ENCODE data around the gene KLHL29.

DNA sequence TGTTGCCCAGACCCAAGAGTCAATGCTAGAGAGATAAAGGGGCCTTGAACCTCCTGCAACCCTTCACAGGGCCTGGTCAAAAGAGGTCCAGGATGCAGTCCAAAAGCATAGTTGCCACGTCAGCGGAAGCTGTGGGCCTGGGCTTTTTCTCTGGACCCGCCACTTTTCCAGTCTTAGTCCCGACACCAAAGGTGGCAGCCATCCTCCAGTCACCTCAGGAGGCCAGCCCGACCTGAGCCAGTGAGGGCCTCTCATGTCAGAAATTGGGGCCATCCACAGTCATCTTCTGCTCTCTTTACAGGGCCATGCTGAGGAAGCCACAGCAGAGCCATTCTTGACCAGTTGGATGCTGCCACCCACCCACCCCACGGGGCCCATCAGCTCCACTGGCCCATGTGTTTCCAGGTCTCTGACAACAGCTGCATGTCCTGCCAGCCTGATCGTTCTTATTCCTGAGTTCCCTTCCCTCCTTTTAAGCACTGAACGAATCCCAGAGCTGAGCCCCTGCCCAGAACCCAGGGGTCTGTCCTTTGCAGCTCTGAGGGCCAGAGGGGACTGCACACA is 34.1 kb upstream of the KLHL29 start:
- TF ChIP-seq CTCF (IDR thresholded peaks at IDR 0.05; ENCODE audit: insufficient read depth, low read length) = no peak
- no peak for TF ChIP-seq GABPA (IDR thresholded peaks at IDR 0.05; ENCODE audit: low read depth)
- TF ChIP-seq POLR2AphosphoS5 (IDR thresholded peaks at IDR 0.05; ENCODE audit: low read depth) = no peak

Measured in HL-60 (cell line).